Adipose tissue (tissue), 3 donors: ENCODE data around the gene SMPD4. TPM values are rescaled to one million over a fixed set of nuclear protein-coding genes. Genes with fewer than 3 reads are reported as not detected.
"Not testable (repeated sequence)": the region's sequence is repeated elsewhere in the genome, so short reads cannot be mapped to it uniquely, and the experiment has no call there.

ENCODE experiments used
- H3K27ac ChIP-seq: one replicate; pipeline ENCODE4 v1.5.1; 2013; ENCODE audit warnings: low read depth, low read length
- WGBS, 3 donors: extraction: QIAGEN DNeasy Blood & Tissue Kit; methylation state at CpG; one replicate each; pipeline ENCODE4 v1.1.7; 2013; 5-methylcytosine and 5-hydroxymethylcytosine counted together
- polyA plus RNA-seq, 3 donors: library from polyadenylated mRNA; stranded (reverse); fragments of 200-250 nt; gene quantifications; one replicate each; pipeline ENCODE4 v1.2.3, GENCODE V29; 2013
- donor health status: healthy with polysubstance abuse.
- donor health status: Bipolar disorder and iron deficiency.
- donor health status: healthy.

Gene SMPD4
- polyA plus RNA-seq, 3 donors: 20.9 to 29.5 (median 29.1) TPM

DNA sequence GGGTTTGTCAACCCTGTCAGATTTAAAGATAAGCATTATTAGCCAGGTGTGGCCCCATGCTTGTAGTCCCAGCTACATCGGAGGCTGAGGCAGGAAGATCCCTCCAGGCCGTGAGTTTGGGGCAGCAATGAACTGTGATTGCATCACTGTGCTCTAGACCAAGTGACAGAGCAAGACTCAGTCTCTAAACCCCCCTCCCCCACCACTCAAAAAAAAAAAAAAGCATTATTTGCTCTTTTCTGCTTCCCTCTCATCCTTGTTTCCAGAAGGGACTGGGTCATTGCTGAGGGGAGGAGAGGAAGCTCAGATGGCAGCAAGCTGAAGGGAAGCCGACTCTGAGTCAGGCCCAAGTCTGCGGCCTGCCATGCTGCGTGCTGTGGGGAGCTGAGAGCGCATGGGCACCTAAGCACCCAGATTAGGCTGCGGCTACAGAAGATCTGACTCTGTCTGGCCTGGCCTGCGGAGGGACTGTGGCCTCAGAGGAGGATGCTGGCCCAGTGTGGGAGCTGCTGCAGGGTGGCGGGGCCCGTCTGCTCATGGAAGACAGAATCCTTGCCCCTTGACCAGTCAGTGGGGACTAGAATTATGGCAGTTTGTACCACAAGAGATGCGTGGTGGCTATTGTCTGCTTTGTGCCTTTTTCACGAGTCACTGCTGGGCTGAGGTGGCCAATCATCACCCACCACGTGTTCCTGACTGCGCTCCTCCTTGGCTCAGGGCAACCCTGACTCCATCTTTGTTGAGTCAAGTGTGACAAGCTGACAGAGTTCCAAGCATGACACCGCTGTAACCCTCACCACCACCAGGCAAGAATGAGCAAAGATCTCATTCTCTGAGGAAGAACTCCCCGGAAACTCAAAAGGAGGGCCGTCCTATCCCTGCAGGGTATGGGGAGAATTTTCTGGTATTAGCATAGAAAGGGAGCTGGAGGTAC, 6.7 kb upstream of the SMPD4 start:
- 88 to 91% (median 90%) methylated on average over 17 of the region's 17 CpGs for WGBS, 3 donors
- H3K27ac ChIP-seq: not testable (repeated sequence)

DNA sequence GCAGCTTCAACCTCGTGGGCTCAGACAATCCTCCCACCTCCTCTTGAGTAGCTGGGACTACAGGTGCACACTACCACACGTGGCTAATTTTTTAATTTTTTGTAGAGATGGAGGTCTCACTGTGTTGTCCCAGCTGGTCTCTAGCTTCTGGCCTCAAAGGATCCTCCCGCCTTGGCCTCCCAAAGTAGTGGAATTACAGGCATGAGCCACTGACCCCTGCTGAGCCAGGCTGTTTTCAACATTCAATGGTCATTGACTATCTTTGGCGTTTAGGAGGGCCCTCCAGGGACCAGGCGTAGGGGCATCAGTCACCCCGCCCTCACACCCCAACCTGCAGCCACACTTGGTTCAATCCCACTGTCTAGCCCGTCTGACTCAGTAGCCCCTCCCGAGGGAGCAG, 5.9 kb upstream of the SMPD4 start:
- 79 to 91% (median 79%) methylated on average over 6 to 8 of the region's 8 CpGs for WGBS, 3 donors
- no peak overlapping the region for H3K27ac ChIP-seq

DNA sequence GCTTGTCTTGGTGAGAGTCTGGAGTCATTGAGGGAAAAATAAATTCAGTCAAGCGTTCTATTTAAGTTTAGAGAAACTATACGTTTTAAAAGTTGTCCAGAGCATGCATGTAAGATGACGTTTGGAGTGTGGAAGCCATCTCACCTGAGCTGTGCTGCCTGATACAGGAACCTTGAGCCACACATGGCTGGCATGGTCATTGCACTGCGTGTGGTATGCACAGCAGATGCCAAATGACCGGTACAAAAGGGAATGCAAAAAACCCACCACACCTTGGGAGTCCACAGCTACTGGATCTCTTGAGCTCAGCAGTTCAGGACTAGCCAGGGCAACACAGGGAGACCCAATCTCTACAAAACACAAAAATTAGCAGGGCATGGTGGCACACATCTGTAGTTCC, 5.0 kb upstream of the SMPD4 start:
- H3K27ac ChIP-seq: no peak overlapping the region
- WGBS, 3 donors: 85 to 88% (median 86%) methylated on average over 5 of the region's 5 CpGs

- WGBS, 3 donors: 80 to 85% (median 81%) methylated on average over 4 of the region's 4 CpGs
- H3K27ac ChIP-seq: no peak overlapping the region
These were observed 4.5 kb upstream of the SMPD4 start for GRCh38 chr2:130185896-130186295.

GRCh38 chr2:130185436-130185835, 4.0 kb upstream of the SMPD4 start:
- WGBS, 3 donors: 80 to 91% (median 89%) methylated on average over 4 to 10 of the region's 10 CpGs
- H3K27ac ChIP-seq: no peak overlapping the region

DNA sequence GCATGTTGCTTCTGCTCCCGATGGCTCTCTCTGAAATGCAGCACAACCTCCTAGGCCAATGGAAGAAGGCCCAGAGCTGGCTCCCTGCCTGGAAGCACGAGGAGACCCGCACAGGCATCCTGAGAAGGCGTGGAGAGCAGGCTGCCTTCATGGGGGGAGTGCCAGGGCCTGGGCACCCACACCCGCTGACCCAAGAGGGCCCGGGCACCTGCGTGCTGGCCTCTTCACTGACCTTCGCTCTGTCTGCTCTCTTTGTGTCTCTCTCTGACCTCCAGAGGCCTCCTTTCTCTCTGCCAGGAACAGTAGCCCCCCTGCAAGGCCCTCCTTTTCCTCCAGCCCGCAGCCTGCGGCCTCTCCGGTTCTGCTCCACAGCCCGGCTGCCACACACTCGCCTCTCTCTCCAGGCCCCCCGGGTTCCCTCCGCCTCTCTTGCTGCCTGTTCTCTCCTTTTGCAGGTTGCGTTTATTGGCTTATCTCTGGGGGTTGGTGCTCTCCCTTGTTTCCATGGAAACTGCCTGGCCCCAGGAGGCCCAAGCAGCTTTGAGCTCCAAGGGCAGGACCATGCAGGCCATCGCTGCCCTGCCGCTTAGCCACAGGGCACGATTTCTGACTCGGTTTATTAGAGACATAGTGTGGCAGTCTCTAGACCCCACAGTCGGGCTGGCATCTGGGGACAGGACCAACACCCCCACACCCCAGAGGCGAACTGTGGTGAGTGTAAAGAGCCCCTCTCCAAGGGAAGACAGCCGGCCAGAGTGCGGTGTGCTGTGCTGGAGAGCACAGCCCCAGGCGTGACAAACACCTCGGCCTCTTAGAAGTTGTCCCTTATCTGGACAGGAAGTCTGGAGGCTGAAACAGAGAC, 2.3 kb upstream of the SMPD4 start:
- 55 to 75% (median 75%) methylated on average over 23 to 26 of the region's 26 CpGs for WGBS, 3 donors
- no peak overlapping the region for H3K27ac ChIP-seq

DNA sequence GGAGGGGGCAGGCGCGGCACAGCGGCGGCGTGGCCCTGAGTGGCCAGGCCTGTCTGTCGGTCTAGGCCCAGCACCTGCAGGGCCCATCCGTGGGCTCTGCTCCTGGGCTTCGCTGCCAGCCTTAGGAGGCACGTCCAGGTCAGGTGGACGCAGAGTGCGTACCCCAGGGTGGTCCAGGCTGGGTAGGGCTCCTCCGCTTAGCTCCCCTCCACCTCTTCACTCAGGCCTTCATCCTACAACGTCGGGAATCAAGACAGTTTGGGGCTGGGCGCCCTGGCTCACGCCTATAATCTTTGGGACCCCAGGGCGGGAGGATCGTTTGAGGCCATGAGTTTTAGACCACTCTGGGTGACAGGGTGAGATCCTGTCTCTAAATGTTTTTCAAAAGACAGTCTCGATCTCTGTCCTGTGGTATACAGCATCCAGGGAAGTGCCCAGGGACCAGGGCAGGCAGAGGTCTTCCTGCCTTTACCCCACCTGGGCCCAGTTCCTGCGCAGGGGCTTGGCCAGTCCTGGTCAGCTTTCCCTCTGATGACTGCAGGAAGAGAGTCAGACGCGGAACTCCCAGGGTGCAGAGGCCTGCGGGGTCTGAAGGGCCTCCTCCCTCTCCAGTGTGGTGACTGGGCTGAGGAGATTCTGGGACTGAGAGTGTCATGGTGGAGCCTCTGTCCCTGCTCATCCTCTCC, 1.6 kb upstream of the SMPD4 start:
- 23 to 30% (median 26%) methylated on average over 18 to 23 of the region's 23 CpGs for WGBS, 3 donors
- not testable (repeated sequence) for H3K27ac ChIP-seq

DNA sequence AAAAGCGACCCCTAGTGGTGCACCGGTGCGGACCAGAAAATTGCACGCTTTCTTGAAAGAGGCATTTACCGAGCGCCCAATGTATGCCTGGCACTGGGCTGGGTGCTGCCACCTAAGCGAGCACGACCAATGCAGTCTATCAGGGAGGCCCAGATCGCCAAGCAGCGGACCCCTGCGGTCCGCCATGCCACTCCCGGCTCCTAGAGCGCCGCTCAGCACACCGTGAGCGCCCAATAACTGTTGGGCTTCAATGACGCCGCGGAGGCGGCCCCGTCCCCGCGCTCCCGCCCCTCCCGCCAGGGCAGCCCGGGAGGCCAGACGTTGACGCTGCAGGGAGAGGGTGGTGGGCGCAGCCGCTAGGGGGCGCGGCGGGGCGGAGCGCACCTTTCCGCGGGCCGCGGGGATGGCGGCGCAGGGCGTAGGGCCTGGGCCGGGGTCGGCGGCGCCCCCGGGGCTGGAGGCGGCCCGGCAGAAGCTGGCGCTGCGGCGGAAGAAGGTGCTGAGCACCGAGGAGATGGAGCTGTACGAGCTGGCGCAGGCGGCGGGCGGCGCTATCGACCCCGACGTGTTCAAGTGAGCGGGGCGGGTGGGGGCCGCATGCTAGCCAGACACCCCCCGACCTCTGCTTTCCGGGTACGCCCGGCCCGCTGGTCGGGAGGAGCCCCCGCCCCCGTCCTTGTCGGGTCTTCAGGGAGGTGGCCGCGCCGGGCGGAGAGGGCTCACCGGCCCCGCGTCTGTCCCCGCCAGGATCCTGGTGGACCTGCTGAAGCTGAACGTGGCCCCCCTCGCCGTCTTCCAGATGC, 679 bp upstream of the SMPD4 start, which contains the start of gene MZT2B:
TSS of gene MZT2B (plus strand) at position 383 of the 803 bp plus-strand sequence. CDS start at position 404, 21 bp downstream.
- WGBS, 3 donors: 0 to 1% (median 1%) methylated on average over 77 to 83 of the region's 86 CpGs
- peak within 1 kb of the TSS; percentile 40 for H3K27ac ChIP-seq

- peak overlapping the region; percentile 40 for H3K27ac ChIP-seq
- WGBS, 3 donors: 20 to 27% (median 26%) methylated on average over 38 of the region's 38 CpGs
These were observed 738 bp downstream of the SMPD4 start for GRCh38 chr2:130180404-130181324.

DNA sequence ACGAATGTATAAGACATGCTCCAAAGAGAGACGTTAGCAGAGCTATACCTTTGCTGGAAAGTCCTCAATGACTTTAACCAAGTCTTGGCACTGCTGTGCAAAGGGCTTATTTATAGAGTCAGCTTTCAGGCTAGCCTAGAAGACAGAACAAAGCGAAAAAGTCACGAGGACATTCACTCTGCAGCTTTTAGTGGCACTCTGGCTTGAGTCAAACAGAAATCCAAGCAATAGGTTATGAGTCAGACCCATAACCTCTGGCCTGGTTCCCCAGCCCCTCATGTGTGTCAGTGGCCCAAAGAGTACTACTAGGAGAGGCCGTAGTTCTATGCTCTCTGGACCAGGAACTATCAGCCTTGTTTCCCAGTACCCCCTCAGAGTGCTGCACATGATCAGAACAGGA, 6.5 kb downstream of the SMPD4 start:
- WGBS, 3 donors: 81 to 94% (median 89%) methylated on average over 4 to 5 of the region's 5 CpGs
- not testable (repeated sequence) for H3K27ac ChIP-seq

DNA sequence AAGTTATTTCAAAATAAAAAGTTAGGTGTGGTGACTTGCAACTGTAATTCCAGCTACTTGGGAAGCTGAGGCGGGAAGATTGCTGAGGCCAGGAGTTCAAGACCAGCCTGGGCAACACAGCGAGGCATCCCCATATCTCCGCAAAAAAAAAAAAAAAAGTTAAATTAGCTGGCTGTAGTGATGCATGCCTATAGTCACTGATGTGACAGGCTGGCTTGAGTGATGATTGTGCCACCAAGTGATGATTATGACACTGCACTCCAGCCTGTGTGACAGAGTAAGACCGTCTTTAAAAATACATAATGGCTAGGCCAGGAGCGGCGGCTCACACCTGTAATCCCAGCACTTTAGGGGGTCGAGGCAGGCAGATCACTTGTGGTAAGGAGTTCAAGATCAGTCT, 11.5 kb downstream of the SMPD4 start:
- H3K27ac ChIP-seq: no peak overlapping the region
- 91 to 92% (median 91%) methylated on average over 7 of the region's 7 CpGs for WGBS, 3 donors

DNA sequence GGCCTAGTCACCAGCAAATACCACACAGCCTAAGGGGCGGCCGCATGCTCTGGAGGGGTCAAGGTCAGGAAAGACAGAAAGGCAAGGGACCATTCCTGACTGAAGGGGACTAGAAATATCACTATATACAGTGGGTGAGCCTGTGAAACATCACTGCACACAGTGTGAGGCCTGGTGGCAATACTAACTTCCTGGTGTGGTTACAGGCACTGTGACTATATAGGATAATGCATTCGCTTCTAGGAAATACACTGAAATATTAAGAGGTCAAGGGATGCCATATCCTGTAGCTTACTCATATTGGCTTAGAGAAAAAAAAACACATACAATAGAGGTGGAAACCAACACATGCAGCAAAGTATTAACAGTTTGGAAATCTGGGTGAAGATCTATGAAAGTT, 12.2 kb downstream of the SMPD4 start:
- not testable (repeated sequence) for H3K27ac ChIP-seq
- 92 to 98% (median 94%) methylated on average over 3 of the region's 3 CpGs for WGBS, 3 donors

- H3K27ac ChIP-seq: not testable (repeated sequence)
- 73 to 86% (median 80%) methylated on average over 3 of the region's 3 CpGs for WGBS, 3 donors
These were observed 14.8 kb downstream of the SMPD4 start for GRCh38 chr2:130166611-130167010.

GRCh38 chr2:130165293-130166016, 15.9 kb downstream of the SMPD4 start:
- WGBS, 3 donors: 94 to 97% (median 96%) methylated on average over 8 of the region's 8 CpGs
- no peak overlapping the region for H3K27ac ChIP-seq

- WGBS, 3 donors: 92 to 95% (median 94%) methylated on average over 9 of the region's 9 CpGs
- no peak overlapping the region for H3K27ac ChIP-seq
These were observed 18.4 kb downstream of the SMPD4 start for GRCh38 chr2:130162968-130163367.

DNA sequence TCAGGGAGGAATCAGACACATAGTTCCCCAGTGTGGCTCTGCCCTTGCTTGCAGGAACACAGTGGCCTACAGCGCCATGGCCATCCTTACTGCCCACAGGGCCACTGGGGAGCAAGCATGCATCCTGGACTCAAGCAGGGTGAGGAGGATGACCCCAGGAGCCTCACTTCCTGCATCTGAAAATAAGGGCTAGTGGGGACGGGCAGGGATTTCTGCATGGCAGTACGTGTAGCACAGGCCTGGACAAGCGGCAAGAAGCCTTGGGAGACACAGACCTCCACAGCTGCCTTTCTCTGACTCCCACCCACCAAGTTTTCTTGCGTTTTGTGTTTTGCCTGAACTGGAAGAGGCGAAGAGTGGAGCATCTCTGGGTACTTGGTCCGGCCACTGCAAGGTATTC, 18.9 kb downstream of the SMPD4 start:
- H3K27ac ChIP-seq: not testable (repeated sequence)
- 86 to 96% (median 90%) methylated on average over 6 of the region's 7 CpGs for WGBS, 3 donors
